Measurements from ENCODE around the gene CTTNBP2. TPM values are rescaled to one million over a fixed set of nuclear protein-coding genes. Genes with fewer than 3 reads are reported as not detected.

CTTNBP2 gene
- total and polyA plus RNA-seq, 10 of the 15 experiments (the other 5 are each of a cell fraction or from before 2014, with no cell fraction given) = 0.04 to 0.43 TPM; not detected in 8

DNA sequence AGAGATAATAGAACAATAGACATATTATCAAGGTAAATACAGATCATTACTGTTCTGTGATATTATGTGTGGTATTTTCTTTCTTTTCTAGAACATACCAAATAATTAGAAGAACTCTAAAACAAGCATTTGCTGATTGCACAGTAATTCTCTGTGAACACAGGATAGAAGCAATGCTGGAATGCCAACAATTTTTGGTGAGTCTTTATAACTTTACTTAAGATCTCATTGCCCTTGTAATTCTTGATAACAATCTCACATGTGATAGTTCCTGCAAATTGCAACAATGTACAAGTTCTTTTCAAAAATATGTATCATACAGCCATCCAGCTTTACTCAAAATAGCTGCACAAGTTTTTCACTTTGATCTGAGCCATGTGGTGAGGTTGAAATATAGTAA lies 207.9 kb downstream of the CTTNBP2 start:
- Histone ChIP-seq H3K27me3 (replicated peaks in 1 of 2; ENCODE audit: control insufficient read depth in 2 of 2, insufficient read depth in 2 of 2, low read length in 1 of 2) (no peaks in the 10 kb centered on the region; a peak in 1 of 4 replicates), H3K79me2 (ENCODE audit: control insufficient read depth, insufficient read depth, low read length) (no peaks in the 10 kb centered on the region), H4K20me1 (ENCODE audit: control insufficient read depth, insufficient read depth) (no peaks in the 10 kb centered on the region), H2AFZ (ENCODE audit: control insufficient read depth, low read depth, low read length) (no peak overlapping the region), H3K9ac (ENCODE audit: control insufficient read depth, insufficient read depth, low read length) (no peak overlapping the region), H3K4me1 (ENCODE audit: control insufficient read depth, insufficient read depth, low read length) (no peaks in the 10 kb centered on the region), H3K4me3 (no peak overlapping the region), H3K9me3 (replicated peaks; ENCODE audit: control insufficient read depth, insufficient read depth, low read length) (no peaks in the 10 kb centered on the region), H3K27ac (ENCODE audit: control insufficient read depth, insufficient read depth) (no peak overlapping the region), H3K36me3 (ENCODE audit: control insufficient read depth in 2 of 2, insufficient read depth in 2 of 2, low read length in 1 of 2) (no peaks in the 10 kb centered on the region), H3K4me2 (ENCODE audit: control insufficient read depth, insufficient read depth) (no peak overlapping the region)
- TF ChIP-seq SMAD5 (IDR thresholded peaks at IDR 0.05; ENCODE audit: low read depth) (no peak), RB1 (IDR thresholded peaks at IDR 0.05; ENCODE audit: borderline replicate concordance) (no peak), ZBED1 (IDR thresholded peaks at IDR 0.05; ENCODE audit: borderline replicate concordance) (no peak), SUPT20H (IDR thresholded peaks at IDR 0.05; ENCODE audit: borderline replicate concordance, control insufficient read depth, low read depth, low read length) (no peak)
- TF ChIP-seq, protein P1, sequence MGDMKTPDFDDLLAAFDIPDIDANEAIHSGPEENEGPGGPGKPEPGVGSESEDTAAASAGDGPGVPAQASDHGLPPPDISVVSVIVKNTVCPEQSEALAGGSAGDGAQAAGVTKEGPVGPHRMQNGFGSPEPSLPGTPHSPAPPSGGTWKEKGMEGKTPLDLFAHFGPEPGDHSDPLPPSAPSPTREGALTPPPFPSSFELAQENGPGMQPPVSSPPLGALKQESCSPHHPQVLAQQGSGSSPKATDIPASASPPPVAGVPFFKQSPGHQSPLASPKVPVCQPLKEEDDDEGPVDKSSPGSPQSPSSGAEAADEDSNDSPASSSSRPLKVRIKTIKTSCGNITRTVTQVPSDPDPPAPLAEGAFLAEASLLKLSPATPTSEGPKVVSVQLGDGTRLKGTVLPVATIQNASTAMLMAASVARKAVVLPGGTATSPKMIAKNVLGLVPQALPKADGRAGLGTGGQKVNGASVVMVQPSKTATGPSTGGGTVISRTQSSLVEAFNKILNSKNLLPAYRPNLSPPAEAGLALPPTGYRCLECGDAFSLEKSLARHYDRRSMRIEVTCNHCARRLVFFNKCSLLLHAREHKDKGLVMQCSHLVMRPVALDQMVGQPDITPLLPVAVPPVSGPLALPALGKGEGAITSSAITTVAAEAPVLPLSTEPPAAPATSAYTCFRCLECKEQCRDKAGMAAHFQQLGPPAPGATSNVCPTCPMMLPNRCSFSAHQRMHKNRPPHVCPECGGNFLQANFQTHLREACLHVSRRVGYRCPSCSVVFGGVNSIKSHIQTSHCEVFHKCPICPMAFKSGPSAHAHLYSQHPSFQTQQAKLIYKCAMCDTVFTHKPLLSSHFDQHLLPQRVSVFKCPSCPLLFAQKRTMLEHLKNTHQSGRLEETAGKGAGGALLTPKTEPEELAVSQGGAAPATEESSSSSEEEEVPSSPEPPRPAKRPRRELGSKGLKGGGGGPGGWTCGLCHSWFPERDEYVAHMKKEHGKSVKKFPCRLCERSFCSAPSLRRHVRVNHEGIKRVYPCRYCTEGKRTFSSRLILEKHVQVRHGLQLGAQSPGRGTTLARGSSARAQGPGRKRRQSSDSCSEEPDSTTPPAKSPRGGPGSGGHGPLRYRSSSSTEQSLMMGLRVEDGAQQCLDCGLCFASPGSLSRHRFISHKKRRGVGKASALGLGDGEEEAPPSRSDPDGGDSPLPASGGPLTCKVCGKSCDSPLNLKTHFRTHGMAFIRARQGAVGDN (IDR thresholded peaks at IDR 0.05) = no peak
- no peak for FAIRE-seq
- in situ Hi-C loops (cut with MboI) = no loop called here
- CTCF ChIA-PET = interaction anchor here (1.4 to 3.3 kb wide), 2 partner anchors 15 to 265 kb away, joined by 3 to 10 read pairs; no protein-coding TSS in a partner anchor
- BruUV-seq (replicated peaks) = no TSS peak
- POLR2A ChIA-PET = no interaction called here
- RAD21 ChIA-PET (ENCODE audit: unreplicated experiment) = no interaction called here
- no peak for DNase-seq (ENCODE audit: low read depth, low spot score)
- intact Hi-C loops (cut with micrococcal nuclease; ENCODE audit: unreplicated experiment) = no loop called here
- SMC1A ChIA-PET (ENCODE audit: uncharacterized antibody, unreplicated experiment) = interaction anchor here (1.9 kb wide), 1 partner anchor 10 kb away, joined by 10 read pairs; no protein-coding TSS in a partner anchor
- ATAC-seq = no peak
